Purkinje cell (primary cell): Measurements from ENCODE around the gene USP26. TPM values are rescaled to one million over a fixed set of nuclear protein-coding genes. Genes with fewer than 3 reads are reported as not detected.

Experiments
- polyA plus RNA-seq: library from polyadenylated mRNA; unstranded; fragments of >200 nt; fragmentation: Nextera tagmentation; gene quantifications from 2 replicates; pipeline ENCODE4 v1.2.1, GENCODE V29; 2014

Gene USP26, protein sequence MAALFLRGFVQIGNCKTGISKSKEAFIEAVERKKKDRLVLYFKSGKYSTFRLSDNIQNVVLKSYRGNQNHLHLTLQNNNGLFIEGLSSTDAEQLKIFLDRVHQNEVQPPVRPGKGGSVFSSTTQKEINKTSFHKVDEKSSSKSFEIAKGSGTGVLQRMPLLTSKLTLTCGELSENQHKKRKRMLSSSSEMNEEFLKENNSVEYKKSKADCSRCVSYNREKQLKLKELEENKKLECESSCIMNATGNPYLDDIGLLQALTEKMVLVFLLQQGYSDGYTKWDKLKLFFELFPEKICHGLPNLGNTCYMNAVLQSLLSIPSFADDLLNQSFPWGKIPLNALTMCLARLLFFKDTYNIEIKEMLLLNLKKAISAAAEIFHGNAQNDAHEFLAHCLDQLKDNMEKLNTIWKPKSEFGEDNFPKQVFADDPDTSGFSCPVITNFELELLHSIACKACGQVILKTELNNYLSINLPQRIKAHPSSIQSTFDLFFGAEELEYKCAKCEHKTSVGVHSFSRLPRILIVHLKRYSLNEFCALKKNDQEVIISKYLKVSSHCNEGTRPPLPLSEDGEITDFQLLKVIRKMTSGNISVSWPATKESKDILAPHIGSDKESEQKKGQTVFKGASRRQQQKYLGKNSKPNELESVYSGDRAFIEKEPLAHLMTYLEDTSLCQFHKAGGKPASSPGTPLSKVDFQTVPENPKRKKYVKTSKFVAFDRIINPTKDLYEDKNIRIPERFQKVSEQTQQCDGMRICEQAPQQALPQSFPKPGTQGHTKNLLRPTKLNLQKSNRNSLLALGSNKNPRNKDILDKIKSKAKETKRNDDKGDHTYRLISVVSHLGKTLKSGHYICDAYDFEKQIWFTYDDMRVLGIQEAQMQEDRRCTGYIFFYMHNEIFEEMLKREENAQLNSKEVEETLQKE
- polyA plus RNA-seq: not detected in 2 replicates

GRCh38 chrX:133097031-133097430, at the start of gene USP26:
Gene USP26, minus strand, starts transcription at chrX:133097109. Its CDS starts 68,889 bp downstream, at chrX:133028220.

Other genes starting within 250 kb of the USP26 start
- gene HS6ST2, start 138.5 kb downstream of the USP26 start, polyA plus RNA-seq: 45.7 and 53.7 TPM in 2 replicates
- gene TFDP3, start 121.2 kb upstream of the USP26 start, polyA plus RNA-seq: not detected in 2 replicates